ENCODE data around the gene IFNA17.

GRCh38 chr9:21239911-21240310, 11.9 kb upstream of the IFNA17 start, which contains the start of gene IFNA14:
- no peak for TF ChIP-seq CTCF (IDR thresholded peaks at IDR 0.05)
- TF ChIP-seq POLR2A (IDR thresholded peaks at IDR 0.05) = no peak
- no peak for TF ChIP-seq POLR2AphosphoS5 (IDR thresholded peaks at IDR 0.05)

All from prostate gland (tissue), 2 donors.